ENCODE results near the gene STRIP1. TPM values are rescaled to one million over a fixed set of nuclear protein-coding genes. Genes with fewer than 3 reads are reported as not detected.

The STRIP1 gene
- total and polyA plus RNA-seq, 10 of the 15 experiments (the other 5 are each of a cell fraction or from before 2014, with no cell fraction given): 6.3 to 26.6 (median 18.0) TPM

- SMC1A ChIA-PET (ENCODE audit: uncharacterized antibody, unreplicated experiment): interaction anchor here (1.0 to 4.4 kb wide), 5 partner anchors 9 to 221 kb away, joined by 4 to 24 read pairs (median 5); partner anchors contain the start of gene AHCYL1
- H3K36me3 ChIP-seq (ENCODE audit: control insufficient read depth in 2 of 2, insufficient read depth in 2 of 2, low read length in 1 of 2): peaks cover 0 to 3% of the 10 kb centered on the region in 2 experiments; a peak in 1 of 4 replicates
- TF ChIP-seq BCL11A (IDR thresholded peaks at IDR 0.05; ENCODE audit: low read depth, low read length) (no peak), SUZ12 (IDR thresholded peaks at IDR 0.05; ENCODE audit: unreplicated experiment) (no peak), ASH2L (IDR thresholded peaks at IDR 0.05; ENCODE audit: borderline replicate concordance, low read depth) (no peak), KDM1A (IDR thresholded peaks at IDR 0.05; ENCODE audit: borderline replicate concordance) (no peak), NR2F1 (conservative IDR thresholded peaks at IDR 0.05) (no peak), MEF2B (IDR thresholded peaks at IDR 0.05; ENCODE audit: partially characterized antibody, poor library complexity, severe bottlenecking) (no peak), POLR2AphosphoS2 (IDR thresholded peaks at IDR 0.05; ENCODE audit: low read depth, low read length) (no peak), ATF7 (IDR thresholded peaks at IDR 0.05; ENCODE audit: low read depth) (no peak), EP300 (IDR thresholded peaks at IDR 0.05; ENCODE audit: borderline replicate concordance in 1 of 2, control insufficient read depth in 1 of 2, low read depth in 2 of 2, low read length in 2 of 2) (no peak), CTCF (IDR thresholded peaks at IDR 0.05 in 2 of 3, conservative IDR thresholded peaks at IDR 0.05 in 1 of 3; ENCODE audit: control insufficient read depth in 2 of 3, extremely low read depth in 1 of 3, insufficient read depth in 1 of 3, low read depth in 3 of 3, low read length in 3 of 3) (no peak), LARP7 (IDR thresholded peaks at IDR 0.05) (no peak), BACH1 (IDR thresholded peaks at IDR 0.05; ENCODE audit: borderline replicate concordance) (no peak), IKZF1 (conservative IDR thresholded peaks at IDR 0.05) (no peak), ZNF217 (IDR thresholded peaks at IDR 0.05) (no peak), YY1 (IDR thresholded peaks at IDR 0.05; ENCODE audit: low read depth, low read length) (no peak), YBX1 (IDR thresholded peaks at IDR 0.05) (no peak)
- no peak overlapping the region for H3K4me3 ChIP-seq
- in situ Hi-C loops (cut with MboI): no loop called here
- H3K79me2 ChIP-seq (ENCODE audit: control insufficient read depth, insufficient read depth, low read length): no peaks in the 10 kb centered on the region; the same call in none of the 2 replicates
- POLR2A ChIA-PET: no interaction called here
- ATAC-seq (no peak), FAIRE-seq (no peak), DNase-seq (ENCODE audit: low read depth, low spot score) (no peak)
- intact Hi-C loops (cut with micrococcal nuclease; ENCODE audit: unreplicated experiment): no loop called here
- no peaks in the 10 kb centered on the region for H4K20me1 ChIP-seq (ENCODE audit: control insufficient read depth, insufficient read depth)
- no peak overlapping the region for H3K27ac ChIP-seq (ENCODE audit: control insufficient read depth, insufficient read depth)
- no peak overlapping the region for H3K4me2 ChIP-seq (ENCODE audit: control insufficient read depth, insufficient read depth)
- RAD21 ChIA-PET (ENCODE audit: unreplicated experiment): interaction anchor here (1.9 to 2.4 kb wide), 2 partner anchors 13 to 358 kb away, joined by 4 to 16 read pairs; partner anchors contain the start of gene AHCYL1
- peaks cover 2% of the 10 kb centered on the region; the same call in 1 of the 2 replicates for H3K4me1 ChIP-seq (ENCODE audit: control insufficient read depth, insufficient read depth, low read length)
- CTCF ChIA-PET: interaction anchor here (0.6 to 4.7 kb wide), 10 partner anchors 9 to 466 kb away, joined by 3 to 21 read pairs (median 4); partner anchors contain the start of gene AHCYL1
- no peaks in the 10 kb centered on the region for H3K9me3 ChIP-seq (replicated peaks; ENCODE audit: control insufficient read depth, insufficient read depth, low read length)
- H3K27me3 ChIP-seq (replicated peaks in 1 of 2; ENCODE audit: control insufficient read depth in 2 of 2, insufficient read depth in 2 of 2, low read length in 1 of 2): no peaks in the 10 kb centered on the region
- no peak overlapping the region for H2AFZ ChIP-seq (ENCODE audit: control insufficient read depth, low read depth, low read length)
- H3K9ac ChIP-seq (ENCODE audit: control insufficient read depth, insufficient read depth, low read length): no peak overlapping the region
- no TSS peak for BruUV-seq (replicated peaks)
Measured at GRCh38 chr1:109997867-109998229, 36.6 kb upstream of the STRIP1 start.
